ENCODE measurements around the gene ACTR1A.
A peak's percentile ranks its signal among the peaks of the same experiment; 100 is the strongest.
"Not testable (repeated sequence)": the region's sequence is repeated elsewhere in the genome, so short reads cannot be mapped to it uniquely, and the experiment has no call there.

Gene ACTR1A

DNA sequence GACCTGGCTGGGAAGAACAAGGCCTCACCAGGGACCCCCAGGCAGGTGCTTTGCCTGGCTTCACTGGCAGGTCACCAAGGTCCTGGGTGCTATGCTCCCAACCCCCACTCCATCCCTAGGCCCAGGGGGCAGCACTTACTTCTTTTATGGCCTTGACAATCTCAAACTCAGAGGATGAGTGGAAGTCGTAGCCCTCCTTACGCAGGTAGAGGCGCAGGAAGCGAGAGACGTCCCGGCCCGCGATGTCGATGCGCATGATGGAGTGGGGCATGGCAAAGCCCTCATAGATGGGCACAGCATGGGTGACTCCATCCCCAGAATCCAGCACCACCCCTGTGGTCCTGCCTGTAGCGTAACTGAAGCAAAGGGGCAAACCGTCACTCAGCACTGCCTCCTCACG, 18.5 kb downstream of the ACTR1A start:
- DNase-seq (ENCODE audit: low spot score): no peak

DNA sequence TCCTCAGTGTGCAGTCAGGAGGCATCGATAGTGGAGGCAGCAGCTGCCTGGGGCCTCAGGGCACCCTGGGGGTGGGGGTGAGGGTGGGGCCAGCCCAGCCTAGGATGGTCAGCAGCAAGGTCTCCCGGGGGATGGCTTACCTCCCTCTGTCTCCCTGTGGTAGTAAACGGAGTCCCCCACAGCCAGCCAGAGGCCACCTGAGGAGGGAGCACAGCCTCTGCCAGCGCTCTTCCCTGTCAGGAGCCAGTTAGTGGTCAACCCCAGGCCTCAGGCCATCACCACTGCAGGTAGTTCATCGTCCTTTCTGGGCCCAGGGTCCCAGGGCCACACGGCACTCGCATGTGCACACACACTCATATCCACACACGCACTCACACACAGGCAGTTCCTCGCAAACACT, 22.1 kb downstream of the ACTR1A start:
- DNase-seq (ENCODE audit: low spot score): no peak

DNA sequence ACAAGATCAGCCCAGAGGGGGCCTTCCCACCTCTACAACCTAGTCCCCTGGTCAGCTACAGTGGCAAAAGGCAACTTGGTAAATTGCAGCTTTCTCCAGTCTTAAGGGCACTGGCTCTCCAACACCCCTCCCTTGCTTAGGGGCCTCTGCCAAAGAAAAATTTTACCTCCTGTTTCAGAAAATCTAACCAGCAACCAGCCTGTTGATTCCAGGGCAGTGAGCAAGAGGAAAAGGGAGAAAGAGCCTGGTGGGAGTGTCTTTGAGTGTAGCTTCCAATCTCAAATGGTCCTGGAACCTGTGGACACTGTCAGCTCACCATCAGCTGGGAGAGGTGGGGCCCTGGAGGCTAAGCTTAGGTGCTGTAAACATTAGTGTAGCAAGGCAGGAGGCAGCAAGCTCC, 22.9 kb downstream of the ACTR1A start:
- no peak for DNase-seq (ENCODE audit: low spot score)

- no peak for DNase-seq (ENCODE audit: low spot score)
These were observed 25.9 kb downstream of the ACTR1A start for GRCh38 chr10:102476466-102477141.

DNA sequence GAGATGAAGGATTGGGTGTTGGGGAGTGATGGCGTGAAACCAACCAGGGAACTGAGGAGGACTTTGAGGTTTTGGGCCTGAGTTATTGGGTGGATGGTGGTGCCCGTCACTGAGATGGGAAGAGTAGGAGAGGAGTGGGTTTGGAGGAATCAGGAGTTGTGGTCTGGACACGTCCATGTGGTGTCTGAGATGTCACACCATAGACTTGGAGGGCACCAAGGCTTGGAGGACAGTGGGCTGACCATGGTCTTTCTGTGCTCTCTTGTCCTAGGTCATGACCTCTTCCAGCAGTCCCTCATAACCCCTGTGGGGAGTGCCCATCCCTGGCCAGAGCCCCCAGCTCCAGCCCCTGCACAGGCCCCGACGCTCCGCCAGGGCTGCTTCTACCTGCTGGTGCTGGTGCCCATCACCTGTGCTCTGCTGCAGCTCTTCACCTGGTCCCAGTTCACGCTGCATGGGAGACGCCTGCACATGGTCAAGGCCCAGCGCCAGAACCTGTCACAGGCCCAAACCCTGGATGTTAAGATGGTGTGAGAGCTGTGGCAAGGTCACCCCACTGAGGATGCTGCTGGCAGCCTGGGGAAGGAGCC, 27.0 kb downstream of the ACTR1A start:
- no peak for DNase-seq (ENCODE audit: low spot score)

GRCh38 chr10:102473445-102474331, 28.8 kb downstream of the ACTR1A start:
- DNase-seq (ENCODE audit: low spot score): no peak

GRCh38 chr10:102470579-102471546, 31.6 kb downstream of the ACTR1A start:
- DNase-seq (ENCODE audit: low spot score): no peak

GRCh38 chr10:102468683-102469082, 33.8 kb downstream of the ACTR1A start:
- DNase-seq (ENCODE audit: low spot score): peak; percentile 67

DNA sequence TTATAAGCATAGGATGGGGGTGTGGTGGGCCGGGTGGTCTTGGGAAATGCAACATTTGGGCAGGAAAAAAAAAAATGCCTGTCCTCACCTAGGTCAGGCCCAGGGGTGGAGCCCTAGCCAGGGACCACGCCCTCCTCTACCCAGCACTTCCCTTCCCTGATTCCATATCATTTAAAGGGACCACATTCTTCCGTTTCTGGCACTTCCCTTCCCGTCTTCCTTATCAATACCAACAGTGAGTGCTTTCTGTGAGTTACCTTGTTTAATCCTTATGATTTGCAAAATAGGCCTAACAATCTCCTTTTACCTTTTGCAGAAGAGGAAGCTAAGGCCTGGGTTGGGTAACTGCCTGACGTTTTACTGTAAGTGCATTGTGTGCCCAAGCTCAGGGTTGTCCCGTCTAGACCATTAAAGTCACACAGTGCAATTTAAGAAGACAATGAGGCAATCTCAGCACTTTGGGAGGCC, 34.5 kb downstream of the ACTR1A start:
- DNase-seq (ENCODE audit: low spot score): no peak

GRCh38 chr10:102467318-102467717, 35.2 kb downstream of the ACTR1A start:
- DNase-seq (ENCODE audit: low spot score): no peak

DNA sequence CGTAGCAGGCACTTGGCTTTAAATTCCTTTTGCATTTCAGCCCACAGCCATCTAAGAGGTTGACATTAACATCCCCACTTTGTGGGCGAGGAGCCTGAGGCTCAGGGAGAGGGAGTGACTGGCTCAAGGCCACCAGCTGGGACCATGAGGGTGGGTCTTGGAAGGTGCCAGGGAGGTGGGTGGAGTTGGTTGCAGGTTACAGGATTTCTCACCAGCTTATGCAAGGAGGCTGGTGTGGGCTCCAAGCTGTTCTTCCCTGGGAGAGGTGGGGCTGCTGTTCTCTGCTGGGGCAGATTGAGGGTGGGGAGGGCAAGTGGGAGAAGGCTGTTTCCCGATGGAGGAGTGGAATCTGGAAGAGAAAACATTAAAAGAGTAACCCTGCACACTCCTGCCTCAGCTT, 37.0 kb downstream of the ACTR1A start:
- no peak for DNase-seq (ENCODE audit: low spot score)

DNA sequence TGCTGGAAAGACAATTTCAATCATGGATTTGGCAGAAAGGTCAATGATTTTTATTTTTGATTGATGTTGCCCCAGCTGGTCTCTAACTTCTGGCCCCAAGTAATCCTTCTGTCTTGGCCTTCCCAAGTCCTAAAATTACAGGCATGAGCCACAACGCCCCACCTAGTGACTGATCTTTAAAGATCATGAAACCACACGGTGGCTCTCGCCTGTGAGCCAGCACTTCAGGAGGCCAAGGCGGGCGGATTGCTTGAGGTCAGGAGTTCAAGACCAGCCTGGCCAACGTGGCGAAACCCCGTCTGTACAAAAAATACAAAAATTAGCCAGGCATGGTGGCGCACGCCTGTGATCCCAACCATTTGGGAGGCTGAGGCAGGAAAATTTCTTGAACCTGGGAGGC, 38.5 kb downstream of the ACTR1A start:
- no peak for DNase-seq (ENCODE audit: low spot score)

GRCh38 chr10:102462512-102463054, 39.9 kb downstream of the ACTR1A start:
- DNase-seq (ENCODE audit: low spot score): no peak

- peak; percentile 96 for DNase-seq (ENCODE audit: low spot score)
These were observed 41.1 kb downstream of the ACTR1A start for GRCh38 chr10:102461187-102462054.

DNA sequence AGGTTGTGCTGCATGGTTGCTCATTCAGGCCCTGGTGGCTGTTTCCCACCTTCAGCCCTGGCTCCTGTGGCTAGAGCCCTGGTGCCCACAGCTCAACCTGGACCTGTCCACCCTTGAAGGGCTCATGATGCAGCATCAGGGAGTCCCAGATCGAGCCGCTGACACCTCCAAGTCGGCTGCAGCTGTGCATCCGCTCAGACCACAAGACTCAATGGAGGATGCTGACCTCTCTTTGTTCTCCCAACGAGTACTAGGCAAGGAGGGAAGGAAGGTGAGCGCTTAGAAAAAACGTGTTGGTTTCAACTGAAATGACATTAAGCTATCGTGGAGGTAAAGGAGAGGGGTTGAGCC, 41.7 kb downstream of the ACTR1A start:
- no peak for DNase-seq (ENCODE audit: low spot score)

DNA sequence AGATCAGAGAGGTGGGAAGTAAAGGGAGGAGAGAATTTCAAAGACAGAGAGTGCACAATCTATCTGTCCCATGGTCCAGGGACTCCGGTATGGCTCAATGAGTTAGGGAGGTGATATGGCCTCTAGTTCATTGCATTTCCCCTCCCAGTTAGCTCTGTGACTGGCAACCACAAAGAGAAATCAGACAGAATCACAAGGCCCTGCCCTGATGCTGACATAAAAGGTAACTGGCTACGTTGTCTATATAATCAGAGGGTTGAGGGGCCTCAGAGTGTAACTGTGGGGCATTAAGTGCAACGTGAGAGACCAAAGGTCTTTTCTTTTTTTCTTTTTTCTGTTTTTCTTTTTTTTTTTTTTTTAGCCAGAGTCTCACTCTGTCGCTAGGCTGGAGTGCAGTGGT, 43.9 kb downstream of the ACTR1A start:
- DNase-seq (ENCODE audit: low spot score): no peak

GRCh38 chr10:102457591-102458150, 44.8 kb downstream of the ACTR1A start:
- DNase-seq (ENCODE audit: low spot score): no peak

- DNase-seq (ENCODE audit: low spot score): peak; percentile 62
These were observed 46.5 kb downstream of the ACTR1A start for GRCh38 chr10:102455893-102456471.

- not testable (repeated sequence) for DNase-seq (ENCODE audit: low spot score)
These were observed 47.6 kb downstream of the ACTR1A start for GRCh38 chr10:102454662-102455487.
